Testis (tissue), 3 donors: ENCODE data around the gene WRAP73. TPM values are rescaled to one million over a fixed set of nuclear protein-coding genes. Genes with fewer than 3 reads are reported as not detected.
"Not testable (repeated sequence)": the region's sequence is repeated elsewhere in the genome, so short reads cannot be mapped to it uniquely, and the experiment has no call there.

Experiments used
- DNase-seq: peaks from one replicate; pipeline ENCODE4 v3.0.0-alpha.2; 2019
- H3K27ac ChIP-seq, 2 donors: fragments of 200-600 bp; sonication (generic); one replicate each; pipeline ENCODE4 v1.5.1; 2019
- H3K27me3 ChIP-seq: fragments of 200-600 bp; sonication (generic); one replicate; pipeline ENCODE4 v1.5.1; 2019
- H3K36me3 ChIP-seq: fragments of 200-600 bp; sonication (generic); one replicate; pipeline ENCODE4 v1.5.1; 2017; ENCODE audit warnings: low read depth; ENCODE audit errors: missing control alignments
- H3K4me1 ChIP-seq: fragments of 200-600 bp; sonication (generic); one replicate; pipeline ENCODE4 v1.5.1; 2019
- H3K4me3 ChIP-seq, 2 donors: fragments of 200-600 bp; sonication (generic); one replicate each; pipeline ENCODE4 v1.5.1; 2017 to 2019
- H3K9me3 ChIP-seq: fragments of 200-600 bp; sonication (generic); one replicate; pipeline ENCODE4 v1.5.1; 2017
- POLR2A ChIP-seq: fragments of 450-650 bp; IDR thresholded peaks from one replicate; pipeline ENCODE4 v1.6.1; 2017; ENCODE audit warnings: antibody characterized with exemption, mild to moderate bottlenecking, moderate library complexity
- WGBS, 2 donors: methylation state at CpG; one replicate each; pipeline ENCODE4 v1.1.5; 2018; 5-methylcytosine and 5-hydroxymethylcytosine counted together
- intact Hi-C: fragments of 100-400 bp; cut with DNase I; formaldehyde crosslinking; loops from one replicate; pipeline ENCODE4 v1.15.1; 2023; ENCODE audit warnings: low total_unique reads
- polyA plus RNA-seq: library from polyadenylated mRNA; stranded (reverse); fragments of 350-450 nt; fragmentation: Illumina TruSeq; extraction: RNeasy Lipid Tissue Mini Kit (QIAGEN cat#74804); gene quantifications from one replicate; pipeline ENCODE4 v1.2.3, GENCODE V29; 2014; ENCODE audit warnings: low read depth, low replicate concordance; ENCODE audit not compliant: insufficient read depth
- total RNA-seq, 2 donors: library from RNA; depleted of rRNA; stranded (reverse); fragments of >200 nt; gene quantifications; one replicate each; pipeline ENCODE4 v1.2.3, GENCODE V29; 2016
- TF ChIP-seq, protein P1 (sequence below), 3 experiments: fragments of 450-650 bp in 2 of 3; fragments of 200-600 bp in 1 of 3; sonication (generic) in 1 of 3; IDR thresholded peaks; one replicate each; pipeline ENCODE4 v1.5.1; 2016 to 2019; ENCODE audit warnings: antibody characterized with exemption in 3 of 3, mild to moderate bottlenecking in 2 of 3, moderate library complexity in 1 of 3

WRAP73 gene
- total and polyA plus RNA-seq, 3 donors from 2014 or later = 26.1 to 34.2 (median 32.5) TPM

GRCh38 chr1:3623441-3624199 is 26.3 kb downstream of the WRAP73 start:
- Histone ChIP-seq H3K36me3 (no peaks in the 10 kb centered on the region), H3K27me3 (no peaks in the 10 kb centered on the region), H3K4me3 (peak overlapping the region; percentile 85 to 87), H3K27ac (peak overlapping the region; percentile 71 to 73), H3K4me1 (peaks cover 19% of the 10 kb centered on the region), H3K9me3 (no peaks in the 10 kb centered on the region)
- DNase-seq = no peak
- WGBS, 2 donors = 25 to 26% methylated on average over 22 to 23 of the region's 23 CpGs
- TF ChIP-seq POLR2A = no peak
- TF ChIP-seq, protein P1, sequence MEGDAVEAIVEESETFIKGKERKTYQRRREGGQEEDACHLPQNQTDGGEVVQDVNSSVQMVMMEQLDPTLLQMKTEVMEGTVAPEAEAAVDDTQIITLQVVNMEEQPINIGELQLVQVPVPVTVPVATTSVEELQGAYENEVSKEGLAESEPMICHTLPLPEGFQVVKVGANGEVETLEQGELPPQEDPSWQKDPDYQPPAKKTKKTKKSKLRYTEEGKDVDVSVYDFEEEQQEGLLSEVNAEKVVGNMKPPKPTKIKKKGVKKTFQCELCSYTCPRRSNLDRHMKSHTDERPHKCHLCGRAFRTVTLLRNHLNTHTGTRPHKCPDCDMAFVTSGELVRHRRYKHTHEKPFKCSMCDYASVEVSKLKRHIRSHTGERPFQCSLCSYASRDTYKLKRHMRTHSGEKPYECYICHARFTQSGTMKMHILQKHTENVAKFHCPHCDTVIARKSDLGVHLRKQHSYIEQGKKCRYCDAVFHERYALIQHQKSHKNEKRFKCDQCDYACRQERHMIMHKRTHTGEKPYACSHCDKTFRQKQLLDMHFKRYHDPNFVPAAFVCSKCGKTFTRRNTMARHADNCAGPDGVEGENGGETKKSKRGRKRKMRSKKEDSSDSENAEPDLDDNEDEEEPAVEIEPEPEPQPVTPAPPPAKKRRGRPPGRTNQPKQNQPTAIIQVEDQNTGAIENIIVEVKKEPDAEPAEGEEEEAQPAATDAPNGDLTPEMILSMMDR (IDR thresholded peaks at IDR 0.05) = no peak
- intact Hi-C loops = no loop called here

DNA sequence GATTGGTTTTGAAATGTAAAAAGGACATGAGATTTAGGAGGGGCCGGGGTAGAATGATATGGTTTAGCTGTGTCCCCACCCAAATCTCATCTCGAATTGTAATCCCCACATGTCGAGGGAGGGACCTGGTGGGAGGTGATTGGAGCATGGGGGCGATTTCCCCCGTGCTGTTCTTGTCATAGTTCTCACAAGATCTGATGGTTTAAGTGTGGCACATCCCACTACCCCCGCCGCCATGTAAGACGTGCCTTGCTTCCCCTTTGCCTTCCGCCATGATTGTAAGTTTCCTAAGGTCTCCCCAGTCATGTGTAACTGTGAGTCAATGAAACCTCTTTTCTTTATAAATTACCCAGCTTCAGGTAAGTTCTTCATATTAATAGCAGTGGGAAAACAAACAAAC is 27.8 kb downstream of the WRAP73 start:
- H3K27ac ChIP-seq, H3K36me3 ChIP-seq, intact Hi-C loops, H3K27me3 ChIP-seq, H3K4me3 ChIP-seq, DNase-seq, H3K9me3 ChIP-seq: not testable (repeated sequence)
- WGBS, 2 donors = 83 to 88% methylated on average over 9 of the region's 9 CpGs
- peaks cover 22% of the 10 kb centered on the region for H3K4me1 ChIP-seq

DNA sequence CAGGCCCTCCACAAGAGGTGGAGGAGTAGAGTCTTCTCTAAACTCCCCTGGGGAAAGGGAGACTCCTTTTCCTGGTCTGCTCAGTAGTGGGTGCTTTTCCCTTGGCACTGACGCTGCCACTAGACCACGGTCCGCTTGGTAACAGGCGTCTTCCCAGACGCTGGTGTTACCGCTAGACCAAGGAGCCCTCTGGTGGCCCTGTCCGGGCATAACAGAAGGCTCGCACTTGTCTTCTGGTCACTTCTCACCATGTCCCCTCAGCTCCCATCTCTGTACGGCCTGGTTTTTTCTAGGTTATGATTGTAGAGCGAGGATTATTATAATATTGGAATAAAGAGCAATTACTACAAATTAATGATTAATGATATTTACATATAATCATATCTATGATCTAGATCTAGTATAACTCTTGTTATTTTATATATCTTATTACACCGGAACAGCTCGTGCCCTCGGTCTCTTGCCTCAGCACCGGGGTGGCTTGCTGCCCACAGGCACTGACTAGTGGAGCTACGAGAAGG is 28.7 kb downstream of the WRAP73 start:
- DNase-seq = peak; percentile 48
- H3K4me3 ChIP-seq, intact Hi-C loops, H3K36me3 ChIP-seq, H3K9me3 ChIP-seq, H3K27ac ChIP-seq, H3K27me3 ChIP-seq: not testable (repeated sequence)
- H3K4me1 ChIP-seq = peaks cover 22% of the 10 kb centered on the region
- WGBS, 2 donors = 40 to 43% methylated on average over 15 of the region's 15 CpGs
- TF ChIP-seq, protein P1 (IDR thresholded peaks at IDR 0.05) = peak; percentile 28 to 68 (median 49)

DNA sequence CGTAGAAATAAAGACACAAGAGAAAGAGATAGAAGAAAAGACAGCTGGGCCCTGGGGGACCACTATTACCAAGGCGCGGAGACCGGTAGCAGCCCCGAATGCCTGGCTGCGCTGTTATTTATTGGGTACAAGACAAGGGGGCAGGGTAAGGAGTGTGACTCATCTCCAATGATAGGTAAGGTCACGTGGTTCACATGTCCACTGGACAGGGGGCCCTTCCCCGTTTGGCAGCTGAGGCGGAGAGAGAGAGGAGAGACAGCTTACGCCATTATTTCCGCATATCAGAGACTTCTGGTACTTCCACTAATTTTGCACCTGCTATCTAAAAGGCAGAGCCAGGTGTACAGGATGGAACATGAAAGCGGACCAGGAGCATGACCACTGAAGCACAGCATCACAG is 29.2 kb downstream of the WRAP73 start:
- TF ChIP-seq, protein P1 (IDR thresholded peaks at IDR 0.05) = no peak
- TF ChIP-seq POLR2A = no peak
- Histone ChIP-seq H3K4me1 (peaks cover 20% of the 10 kb centered on the region), H3K27me3 (no peaks in the 10 kb centered on the region), H3K4me3 (no peak overlapping the region), H3K9me3 (no peaks in the 10 kb centered on the region), H3K27ac (no peak overlapping the region), H3K36me3 (no peaks in the 10 kb centered on the region)
- intact Hi-C loops = no loop called here
- WGBS, 2 donors = 82 to 83% methylated on average over 12 of the region's 12 CpGs
- no peak for DNase-seq

DNA sequence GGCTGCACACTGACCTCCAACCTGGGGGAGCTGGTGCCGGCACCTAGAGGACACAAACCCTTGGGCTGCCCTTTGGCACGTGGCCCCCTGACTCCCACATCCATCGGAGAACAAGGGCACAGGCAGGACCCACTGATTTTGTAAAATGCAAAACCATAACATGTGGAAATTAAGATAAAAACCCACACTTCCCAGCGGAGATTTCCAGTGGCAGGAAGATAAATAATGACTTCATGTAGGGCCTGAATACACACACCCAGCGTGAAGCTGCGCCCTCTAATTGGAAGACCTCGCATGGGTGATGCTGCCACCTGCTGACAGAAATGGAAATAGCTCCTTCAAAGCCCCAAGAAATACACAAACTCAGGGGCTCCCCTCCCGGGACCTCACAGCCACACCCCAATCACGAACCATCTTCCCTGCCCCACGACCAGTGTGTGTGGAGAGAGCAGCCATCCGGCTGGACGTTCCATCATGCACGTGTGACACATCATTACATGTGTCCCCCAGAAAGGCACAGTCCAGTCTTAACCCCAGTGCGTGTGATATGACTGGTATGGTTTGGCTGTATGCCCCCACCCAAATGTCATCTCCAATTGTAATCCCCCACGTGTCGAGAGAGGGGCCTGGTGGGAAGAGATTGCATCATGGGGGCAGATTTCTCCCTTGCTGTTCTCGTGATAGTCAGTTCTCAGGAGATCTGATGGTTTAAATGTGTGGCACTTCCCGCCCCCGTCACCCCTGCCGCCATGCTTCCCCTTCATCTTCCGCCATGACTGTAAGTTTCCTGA is 30.8 kb downstream of the WRAP73 start:
- no peak overlapping the region for H3K4me3 ChIP-seq
- H3K9me3 ChIP-seq = no peaks in the 10 kb centered on the region
- intact Hi-C loops = no loop called here
- DNase-seq = peak; percentile 87
- no peak overlapping the region for H3K27ac ChIP-seq
- no peaks in the 10 kb centered on the region for H3K27me3 ChIP-seq
- peaks cover 17% of the 10 kb centered on the region for H3K4me1 ChIP-seq
- TF ChIP-seq POLR2A = no peak
- TF ChIP-seq, protein P1 (IDR thresholded peaks at IDR 0.05) = peak; percentile 77 to 80 (median 80)
- WGBS, 2 donors = 41% methylated on average over 21 of the region's 21 CpGs
- H3K36me3 ChIP-seq = no peaks in the 10 kb centered on the region
